EH (cell line): ENCODE results near the gene NCF1.
"Not testable (repeated sequence)": the region's sequence is repeated elsewhere in the genome, so short reads cannot be mapped to it uniquely, and the experiment has no call there.

Experiments
- DNase-seq: peaks from one replicate; pipeline ENCODE4 v3.0.0-alpha.2; 2015; ENCODE audit warnings: low read depth

Gene NCF1

DNA sequence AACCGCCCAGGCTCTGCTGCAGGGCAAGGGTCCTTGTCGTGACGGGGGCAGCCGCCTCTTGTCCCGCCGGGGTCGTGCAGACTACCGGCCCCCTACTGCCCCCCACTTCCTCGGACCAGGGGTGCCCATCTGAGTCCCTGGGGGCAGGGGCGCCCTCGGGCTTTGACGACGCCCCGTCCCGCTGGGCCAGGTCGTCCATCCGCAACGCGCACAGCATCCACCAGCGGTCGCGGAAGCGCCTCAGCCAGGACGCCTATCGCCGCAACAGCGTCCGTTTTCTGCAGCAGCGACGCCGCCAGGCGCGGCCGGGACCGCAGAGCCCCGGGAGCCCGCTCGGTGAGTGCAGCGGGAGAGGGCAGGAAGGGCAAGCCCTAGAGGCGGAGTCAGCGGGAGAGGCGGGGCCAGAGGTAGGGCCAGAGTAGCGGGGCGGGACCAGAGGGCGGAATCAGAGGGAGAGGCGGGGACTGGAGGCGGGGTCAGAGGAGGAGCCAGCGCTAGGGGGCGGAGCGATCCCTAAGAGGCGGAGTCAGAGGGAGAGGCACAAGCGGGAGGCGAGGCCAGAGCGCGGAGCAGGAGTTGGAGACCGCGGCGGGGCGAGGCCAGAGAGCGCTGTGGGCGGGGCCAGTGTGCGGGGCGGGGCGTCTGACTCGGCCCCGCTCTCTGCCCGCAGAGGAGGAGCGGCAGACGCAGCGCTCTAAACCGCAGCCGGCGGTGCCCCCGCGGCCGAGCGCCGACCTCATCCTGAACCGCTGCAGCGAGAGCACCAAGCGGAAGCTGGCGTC lies 14.7 kb downstream of the NCF1 start:
- DNase-seq: peak; percentile 89

GRCh38 chr7:74789200-74789736 lies 15.5 kb downstream of the NCF1 start:
- not testable (repeated sequence) for DNase-seq

- not testable (repeated sequence) for DNase-seq
Observed at GRCh38 chr7:74797848-74798622, 24.2 kb downstream of the NCF1 start.

DNA sequence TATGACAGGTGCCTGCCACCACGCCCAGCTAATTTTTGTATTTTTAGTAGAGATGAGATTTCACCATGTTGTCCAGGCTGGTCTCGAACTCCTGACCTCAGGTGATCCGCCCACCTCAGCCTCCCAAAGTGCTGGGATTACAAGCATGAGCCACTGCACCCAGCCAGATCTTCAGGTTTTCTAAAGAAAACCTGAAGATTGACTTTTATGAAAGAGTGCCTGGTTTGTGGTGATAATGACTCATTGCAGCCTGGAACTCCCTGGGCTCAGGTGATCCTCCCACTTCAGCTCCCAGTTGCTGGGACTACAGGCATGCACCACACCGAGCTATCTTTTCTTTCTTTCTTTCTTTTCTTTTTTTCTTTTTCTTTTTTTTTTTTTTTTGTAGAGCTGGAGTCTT lies 24.8 kb downstream of the NCF1 start:
- not testable (repeated sequence) for DNase-seq

DNA sequence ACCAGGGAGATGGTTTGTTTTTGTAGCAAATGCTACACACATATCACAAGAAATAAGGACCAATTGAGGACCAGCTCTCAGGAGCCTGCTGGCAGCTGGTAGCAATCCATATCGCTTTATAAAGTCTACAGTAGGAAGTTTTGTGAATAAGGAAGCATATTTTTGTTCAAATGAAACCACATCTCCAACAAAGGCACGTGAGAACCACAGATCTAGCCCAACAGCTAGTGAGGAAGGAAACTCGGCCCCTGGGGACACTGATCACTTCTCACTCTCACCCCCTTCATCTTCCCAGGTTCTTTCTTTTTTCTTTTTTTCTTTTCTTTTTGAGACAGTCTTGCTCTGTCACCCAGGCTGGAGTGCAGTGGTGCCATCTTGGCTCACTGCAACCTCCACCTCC lies 42.1 kb downstream of the NCF1 start:
- not testable (repeated sequence) for DNase-seq

DNA sequence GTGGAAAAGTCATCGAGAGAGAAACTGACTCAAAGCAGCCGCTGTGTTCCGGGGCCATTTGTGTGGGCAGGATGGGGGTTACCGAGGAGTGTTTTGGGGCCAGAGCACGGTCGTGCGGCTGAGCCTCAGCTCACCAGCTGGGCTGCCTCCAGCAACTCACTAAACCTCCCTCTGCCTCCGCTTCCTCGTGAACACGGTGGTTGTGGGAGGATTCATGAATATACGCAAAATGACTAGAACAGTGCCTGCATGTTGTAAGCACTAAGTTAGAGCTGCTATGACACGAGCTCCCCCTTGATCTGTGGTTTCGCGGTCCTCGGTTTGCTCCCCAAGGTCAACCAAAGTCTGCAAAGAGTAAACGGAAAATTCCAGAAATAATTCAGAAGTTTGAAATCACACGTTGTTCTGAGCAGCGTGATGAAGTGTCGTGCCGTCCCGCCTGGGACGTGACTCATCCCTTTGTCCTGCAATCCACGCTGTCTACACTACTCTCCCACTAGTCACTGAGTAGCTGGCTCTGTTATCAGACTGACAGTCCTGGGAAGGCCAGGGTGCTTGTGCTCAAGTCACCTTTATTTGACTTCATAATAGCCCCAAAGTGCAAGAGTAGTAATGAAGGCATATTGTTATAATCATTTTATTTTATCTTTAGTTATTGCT lies 46.5 kb downstream of the NCF1 start:
- not testable (repeated sequence) for DNase-seq

DNA sequence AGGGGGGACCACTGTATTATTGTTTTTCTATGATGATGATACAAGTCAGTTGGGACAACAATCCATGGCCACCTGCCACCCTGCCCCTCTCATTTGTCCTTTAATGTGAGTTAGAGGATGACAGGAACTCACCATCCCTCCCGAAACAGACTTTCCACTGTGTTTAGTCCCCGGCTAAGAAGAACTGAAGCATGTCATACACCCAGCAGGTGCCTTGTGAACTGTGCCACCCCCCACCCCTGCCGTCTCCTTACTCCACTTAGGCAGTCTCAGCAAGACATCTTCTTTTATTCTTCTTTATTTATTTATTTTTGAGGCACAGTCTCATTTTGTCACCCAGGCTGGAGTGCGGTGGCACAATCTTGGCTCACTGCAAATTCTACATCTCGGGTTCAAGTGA lies 47.4 kb downstream of the NCF1 start:
- DNase-seq: not testable (repeated sequence)

- DNase-seq: peak; percentile 0
Observed at GRCh38 chr7:74829959-74830358, 56.1 kb downstream of the NCF1 start.

DNA sequence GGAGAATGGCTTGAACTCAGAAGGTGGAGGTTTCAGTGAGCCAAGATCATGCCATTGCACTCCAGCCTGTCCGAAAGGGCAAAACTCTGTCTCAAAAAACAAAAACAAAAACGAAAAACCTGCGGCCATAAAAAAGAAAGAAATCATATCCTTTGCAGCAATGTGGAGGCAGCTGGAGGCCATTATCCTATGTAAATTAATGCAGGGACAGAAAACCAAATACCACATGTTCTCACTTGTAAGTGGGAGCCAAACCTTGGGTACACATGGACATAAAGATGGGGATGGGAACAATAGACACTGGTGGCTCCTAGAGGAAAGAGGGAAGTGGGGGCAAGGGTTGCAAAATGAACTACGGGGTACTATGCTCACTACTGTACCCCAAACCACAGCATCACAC lies 56.6 kb downstream of the NCF1 start:
- DNase-seq: not testable (repeated sequence)
